Epithelial cell of proximal tubule (primary cell): ENCODE measurements around the gene MAS1L. TPM values are rescaled to one million over a fixed set of nuclear protein-coding genes. Genes with fewer than 3 reads are reported as not detected.
"Not testable (repeated sequence)": the region's sequence is repeated elsewhere in the genome, so short reads cannot be mapped to it uniquely, and the experiment has no call there.

Experiments
- DNase-seq: peaks from one replicate; pipeline ENCODE4 v3.0.0-alpha.2; 2011; ENCODE audit warnings: low read depth
- H3K4me3 ChIP-seq: 2 replicates; pipeline ENCODE4 v1.5.1; 2011; ENCODE audit warnings: low read depth, mild to moderate bottlenecking, low read length
- CTCF ChIP-seq: conservative IDR thresholded peaks from 2 replicates; pipeline ENCODE4 v1.5.1; 2012; ENCODE audit warnings: low read depth, mild to moderate bottlenecking, low read length
- total RNA-seq: library from RNA; depleted of rRNA; stranded (reverse); fragments of >200 nt; gene quantifications from 2 replicates; pipeline ENCODE4 v1.2.3, GENCODE V29; 2015

Gene MAS1L
- total RNA-seq, 1 donor from 2014 or later, result not detected

- no peak within 1 kb of the TSS for H3K4me3 ChIP-seq
- no peak for DNase-seq
- no peak for TF ChIP-seq CTCF
Observed at GRCh38 chr6:29456971-29457370, 30.8 kb downstream of the MAS1L start, which contains the start of the genes OR11A1 and OR2H1. Gene OR11A1 (minus strand): TSS chr6:29457071. CDS start chr6:29427641, 29,430 bp downstream. Gene OR2H1 (plus strand): TSS chr6:29457155. CDS start chr6:29461770, 4,615 bp downstream.

- no peak for DNase-seq
- no peak overlapping the region for H3K4me3 ChIP-seq
- no peak for TF ChIP-seq CTCF
Observed at GRCh38 chr6:29451471-29452193, 36.1 kb downstream of the MAS1L start.

- DNase-seq, result no peak
Observed at GRCh38 chr6:29447670-29448069, 40.1 kb downstream of the MAS1L start.

GRCh38 chr6:29444031-29444430, 43.7 kb downstream of the MAS1L start:
- not testable (repeated sequence) for DNase-seq, H3K4me3 ChIP-seq

More at GRCh38 chr6:29447670-29448069, 40.1 kb downstream of the MAS1L start:
- no peak overlapping the region for H3K4me3 ChIP-seq
- TF ChIP-seq CTCF, result no peak

GRCh38 chr6:29442719-29443118, 45.0 kb downstream of the MAS1L start:
- no peak for DNase-seq
- no peak overlapping the region for H3K4me3 ChIP-seq
- no peak for TF ChIP-seq CTCF

GRCh38 chr6:29439006-29439405, 48.8 kb downstream of the MAS1L start, which contains the start of gene OR10C1:
Gene OR10C1 (plus strand): TSS chr6:29439306. CDS start chr6:29440016, 710 bp downstream.
- no peak for DNase-seq
- no peak within 1 kb of the TSS for H3K4me3 ChIP-seq
- no peak for TF ChIP-seq CTCF

- not testable (repeated sequence) for DNase-seq, H3K4me3 ChIP-seq
Observed at GRCh38 chr6:29436730-29437129, 51.0 kb downstream of the MAS1L start.

Other genes starting within 250 kb of the MAS1L start
- not detected in 2 replicates for gene OR14J1, start 186.3 kb downstream of the MAS1L start, total RNA-seq
- gene OR5V1, start 119.1 kb downstream of the MAS1L start, total RNA-seq, result not detected in 2 replicates
- not detected in 2 replicates for gene OR12D3, start 112.7 kb downstream of the MAS1L start, total RNA-seq
- not detected in 2 replicates for gene OR12D2, start 92.3 kb downstream of the MAS1L start, total RNA-seq
- gene OR12D1, start 73.0 kb downstream of the MAS1L start, total RNA-seq, result not detected in 2 replicates
- gene OR10C1, start 48.6 kb downstream of the MAS1L start, total RNA-seq, result not detected in 2 replicates
- not detected in 2 replicates for gene OR11A1, start 30.9 kb downstream of the MAS1L start, total RNA-seq
- gene OR2H1, start 30.8 kb downstream of the MAS1L start, total RNA-seq, result not detected in 2 replicates
- 0.94 and 4.3 TPM in 2 replicates for gene UBD, start 71.8 kb upstream of the MAS1L start, total RNA-seq
- gene OR2H2, start 97.2 kb upstream of the MAS1L start, total RNA-seq, result not detected in 2 replicates
- 3.1 and 6.4 TPM in 2 replicates for gene GABBR1, start 145.2 kb upstream of the MAS1L start, total RNA-seq
- gene MOG, start 169.1 kb upstream of the MAS1L start, total RNA-seq, result not detected in 2 replicates
- gene ZFP57, start 193.2 kb upstream of the MAS1L start, total RNA-seq, result 0.12 and 1.4 TPM in 2 replicates
- gene HLA-F, start 235.5 kb upstream of the MAS1L start, total RNA-seq, result 2.5 and 2.8 TPM in 2 replicates